DMS153 treated with DMSO at 0.1 percent for 48 hours (cell line): ENCODE data around the gene ADAMTS4.
A peak's percentile ranks its signal among the peaks of the same experiment; 100 is the strongest.
"Not testable (repeated sequence)": the region's sequence is repeated elsewhere in the genome, so short reads cannot be mapped to it uniquely, and the experiment has no call there.

Source experiments
- DNase-seq: peaks from one replicate; lab custom pipeline; 2025; ENCODE audit not compliant: unreplicated experiment; lab: John Stamatoyannopoulos, UW

The ADAMTS4 gene

GRCh38 chr1:161198897-161199431 lies at the start of gene ADAMTS4:
Gene ADAMTS4 (minus strand): TSS chr1:161199054. CDS start chr1:161198627, 427 bp downstream.
- no peak for DNase-seq

GRCh38 chr1:161244888-161245287 lies 46.0 kb upstream of the ADAMTS4 start:
- no peak for DNase-seq

- DNase-seq, result no peak
Measured at GRCh38 chr1:161242313-161242712, 43.5 kb upstream of the ADAMTS4 start.

- DNase-seq, result no peak
Measured at GRCh38 chr1:161241682-161242081, 42.8 kb upstream of the ADAMTS4 start.

GRCh38 chr1:161238039-161238473 lies 39.2 kb upstream of the ADAMTS4 start, which contains the start of gene NR1I3:
Gene NR1I3 (minus strand): TSS chr1:161238203. CDS start chr1:161236565, 1,638 bp downstream.
- no peak for DNase-seq

GRCh38 chr1:161235957-161236775 lies 37.3 kb upstream of the ADAMTS4 start:
- DNase-seq, result no peak

GRCh38 chr1:161233102-161233501 lies 34.2 kb upstream of the ADAMTS4 start:
- DNase-seq, result no peak

- DNase-seq, result no peak
Measured at GRCh38 chr1:161230762-161231161, 31.9 kb upstream of the ADAMTS4 start.

- no peak for DNase-seq
Measured at GRCh38 chr1:161229896-161230295, 31.0 kb upstream of the ADAMTS4 start.

GRCh38 chr1:161228032-161228431 lies 29.2 kb upstream of the ADAMTS4 start:
- DNase-seq, result no peak

GRCh38 chr1:161227196-161227871 lies 28.5 kb upstream of the ADAMTS4 start:
- DNase-seq, result peak; percentile 93

GRCh38 chr1:161226759-161227158 lies 27.9 kb upstream of the ADAMTS4 start:
- DNase-seq, result peak; percentile 44

- DNase-seq, result no peak
Measured at GRCh38 chr1:161226320-161226711, 27.5 kb upstream of the ADAMTS4 start.

GRCh38 chr1:161225534-161226319 lies 26.9 kb upstream of the ADAMTS4 start, which contains the start of gene TOMM40L:
Gene TOMM40L (plus strand): TSS chr1:161226060. CDS start chr1:161226490, 430 bp downstream.
- DNase-seq, result peak; percentile 97

GRCh38 chr1:161225178-161225533 lies 26.3 kb upstream of the ADAMTS4 start:
- DNase-seq, result no peak

- not testable (repeated sequence) for DNase-seq
Measured at GRCh38 chr1:161224695-161225087, 25.8 kb upstream of the ADAMTS4 start.

- no peak for DNase-seq
Measured at GRCh38 chr1:161223805-161224694, 25.2 kb upstream of the ADAMTS4 start.

- no peak for DNase-seq
Measured at GRCh38 chr1:161222175-161223019, 23.5 kb upstream of the ADAMTS4 start.

GRCh38 chr1:161220002-161220401 lies 21.1 kb upstream of the ADAMTS4 start:
- DNase-seq, result no peak
